Fibroblast of lung (primary cell): ENCODE data around the gene PMM2.

Source experiments
- CTCF ChIP-seq, 2 donors: IDR thresholded peaks in 1 of 2; conservative IDR thresholded peaks in 1 of 2; 1 replicate in 1 of 2; 2 replicates in 1 of 2; pipeline ENCODE4 v1.5.1; 2011 to 2012; ENCODE audit warnings: low read length in 2 of 2, control low read depth in 1 of 2, inconsistent platforms in 1 of 2, low read depth in 1 of 2, mild to moderate bottlenecking in 1 of 2
- EZH2 ChIP-seq: IDR thresholded peaks from 2 replicates; pipeline ENCODE4 v1.5.1; 2012; ENCODE audit warnings: low read length, control low read depth, mild to moderate bottlenecking; ENCODE audit errors: missing control alignments

- TF ChIP-seq CTCF (conservative IDR thresholded peaks at IDR 0.05 in 1 of 2, IDR thresholded peaks at IDR 0.05 in 1 of 2; ENCODE audit: low read depth in 1 of 2, low read length in 2 of 2) = no peak
- TF ChIP-seq EZH2 = no peak
Measured at GRCh38 chr16:8797364-8798173, at the start of gene PMM2, which contains the start of gene TMEM186.
